HG03196 (cell line): ENCODE results near the gene SPINT2.

ENCODE experiments used
- ATAC-seq: cut with Tn5 transposase; IDR thresholded peaks from one replicate; pipeline ENCODE4 v1.9.1; 2021; ENCODE audit not compliant: unreplicated experiment

SPINT2 gene

DNA sequence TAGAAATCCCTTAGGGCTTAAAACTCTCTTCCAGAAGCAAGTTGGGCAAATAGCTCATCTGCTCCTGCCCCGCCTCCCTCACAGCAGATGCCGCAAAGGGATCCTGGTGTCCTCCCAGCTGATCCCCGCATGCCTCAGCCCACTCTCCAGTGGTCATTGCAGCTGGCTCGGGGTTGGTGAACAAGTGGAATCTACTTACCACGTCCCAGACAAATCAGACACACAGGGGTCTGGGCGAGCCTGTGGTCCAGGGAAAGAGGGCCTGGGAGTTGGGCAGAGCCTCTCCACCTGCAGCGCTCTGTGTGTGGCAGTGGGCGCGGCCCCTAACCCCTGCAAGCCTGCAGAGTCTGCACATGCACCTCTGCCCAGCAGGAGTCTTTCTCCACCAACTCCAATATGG, 28.9 kb downstream of the SPINT2 start:
- ATAC-seq: no peak

DNA sequence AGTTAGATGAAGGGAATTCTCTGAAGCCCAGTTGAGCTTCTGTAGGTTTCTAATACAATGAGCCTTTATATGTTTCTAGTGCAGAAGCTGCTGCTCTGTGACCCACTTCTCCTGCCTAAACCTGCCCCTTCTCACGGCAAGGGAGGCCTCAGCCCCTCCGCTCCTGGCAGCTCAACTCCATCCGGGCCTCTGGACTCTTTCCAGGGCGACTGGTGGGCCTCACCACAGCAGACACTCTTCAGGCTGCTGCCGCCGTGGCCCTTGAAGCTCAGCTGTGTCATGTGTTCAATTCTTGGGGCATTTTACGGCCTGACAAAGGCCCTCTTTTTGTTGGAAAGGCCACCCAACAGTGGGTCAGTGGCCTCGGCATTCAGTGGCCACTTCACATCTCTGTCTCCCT, 29.7 kb downstream of the SPINT2 start:
- ATAC-seq: no peak

DNA sequence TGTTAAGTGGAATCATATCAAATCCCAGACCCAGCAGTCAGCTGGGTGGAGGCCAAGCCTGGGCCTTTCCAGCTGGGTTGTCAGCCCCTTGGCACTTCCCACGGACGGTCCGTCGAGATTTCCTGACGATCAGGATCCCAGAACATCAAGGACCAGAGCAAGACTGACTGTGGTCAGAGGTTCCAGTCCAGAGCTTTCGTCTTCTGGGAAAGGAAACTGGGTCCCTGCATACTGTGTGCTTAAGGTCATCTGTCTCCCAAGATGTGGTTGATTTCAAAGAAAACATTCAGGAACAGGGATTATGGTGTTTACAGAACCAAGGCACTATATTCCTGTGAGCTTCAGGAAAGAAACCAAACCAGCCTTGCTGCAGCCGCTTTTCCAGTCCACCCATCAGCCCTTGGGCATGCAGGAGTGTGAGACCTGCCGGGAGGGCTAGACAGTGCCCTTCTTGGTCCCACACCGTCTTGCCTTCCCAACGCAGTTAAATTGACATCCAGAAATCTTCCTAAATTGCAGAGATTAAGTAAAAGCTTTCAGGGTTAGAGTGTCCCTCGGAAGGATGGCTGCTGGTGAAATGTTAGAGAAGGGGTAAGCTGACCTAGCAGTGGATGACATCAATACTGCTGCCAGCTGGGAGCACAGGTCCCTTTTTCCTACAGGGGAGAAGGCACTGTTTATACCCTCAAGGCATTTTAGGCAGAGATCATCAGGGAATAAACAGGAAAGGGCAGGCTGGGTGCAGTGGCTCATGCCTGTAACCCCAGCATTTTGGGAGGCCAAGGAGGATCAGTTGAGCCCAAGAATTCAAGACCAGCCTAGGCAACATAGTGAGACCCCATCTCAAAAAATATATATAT, 34.7 kb downstream of the SPINT2 start:
- ATAC-seq: no peak

DNA sequence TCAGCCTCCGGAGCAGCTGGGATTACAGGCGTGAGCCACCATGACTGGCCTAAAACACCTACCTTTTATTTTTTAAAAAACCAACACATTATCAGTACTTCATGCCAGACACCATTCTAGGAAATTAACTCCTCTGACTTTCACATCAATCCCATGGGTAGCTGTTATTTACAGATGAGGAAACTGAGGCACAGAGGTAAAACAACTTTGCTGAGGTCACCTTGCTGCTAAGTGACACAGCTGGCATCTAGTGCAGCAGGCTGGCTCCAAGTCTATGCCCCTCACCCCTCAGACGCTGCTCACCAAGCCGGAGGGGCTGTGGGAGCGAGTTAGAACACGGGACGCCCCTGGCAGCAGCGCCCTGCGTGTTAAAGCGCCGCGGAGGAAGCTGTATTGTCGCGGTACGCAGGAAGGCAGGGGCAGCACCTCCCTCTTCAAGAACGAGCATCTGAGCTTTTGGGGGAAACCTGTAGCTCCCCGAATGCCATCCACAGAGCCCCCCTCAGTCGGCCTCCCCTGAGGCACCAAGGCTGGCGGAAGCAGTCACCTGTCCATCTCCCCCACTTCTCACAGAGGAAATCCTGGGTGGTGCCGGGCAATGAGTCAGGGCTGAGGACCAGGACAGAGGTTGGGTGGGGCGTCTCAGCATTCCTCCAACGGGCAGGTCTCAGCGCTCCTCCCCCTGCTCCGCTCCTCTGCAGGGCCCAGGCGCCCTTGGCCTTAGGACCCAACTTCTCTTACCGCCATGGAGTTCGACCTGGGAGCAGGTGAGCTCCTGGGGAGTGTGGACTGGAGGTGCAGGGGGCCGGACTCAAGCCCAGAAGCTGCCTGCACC, 39.4 kb downstream of the SPINT2 start, which contains the start of gene C19orf33:
C19orf33 (plus strand) TSS at position 735 of the 835 bp plus-strand sequence; CDS start at position 746, 11 bp downstream.
- ATAC-seq: no peak

DNA sequence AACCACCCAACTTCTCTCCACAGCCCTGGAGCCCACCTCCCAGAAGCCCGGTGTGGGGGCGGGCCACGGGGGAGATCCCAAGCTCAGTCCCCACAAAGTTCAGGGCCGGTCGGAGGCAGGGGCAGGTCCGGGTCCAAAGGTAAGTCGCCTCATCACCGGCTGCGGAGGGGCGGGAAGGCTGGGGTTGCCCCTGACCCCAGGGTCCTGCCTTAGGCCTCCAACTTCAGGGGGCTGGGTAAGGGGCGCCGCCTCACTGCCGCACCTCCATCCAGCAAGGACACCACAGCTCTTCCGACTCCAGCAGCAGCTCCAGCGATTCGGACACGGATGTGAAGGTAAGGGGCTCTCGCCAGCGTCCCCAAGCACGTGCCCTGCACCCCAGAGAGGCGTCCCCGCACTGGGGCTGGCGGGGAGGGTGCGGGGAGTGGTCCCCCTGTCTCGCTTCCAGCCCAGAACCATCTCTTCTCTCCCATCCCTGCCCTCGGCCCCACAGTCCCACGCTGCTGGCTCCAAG, 40.0 kb downstream of the SPINT2 start:
- ATAC-seq: no peak

DNA sequence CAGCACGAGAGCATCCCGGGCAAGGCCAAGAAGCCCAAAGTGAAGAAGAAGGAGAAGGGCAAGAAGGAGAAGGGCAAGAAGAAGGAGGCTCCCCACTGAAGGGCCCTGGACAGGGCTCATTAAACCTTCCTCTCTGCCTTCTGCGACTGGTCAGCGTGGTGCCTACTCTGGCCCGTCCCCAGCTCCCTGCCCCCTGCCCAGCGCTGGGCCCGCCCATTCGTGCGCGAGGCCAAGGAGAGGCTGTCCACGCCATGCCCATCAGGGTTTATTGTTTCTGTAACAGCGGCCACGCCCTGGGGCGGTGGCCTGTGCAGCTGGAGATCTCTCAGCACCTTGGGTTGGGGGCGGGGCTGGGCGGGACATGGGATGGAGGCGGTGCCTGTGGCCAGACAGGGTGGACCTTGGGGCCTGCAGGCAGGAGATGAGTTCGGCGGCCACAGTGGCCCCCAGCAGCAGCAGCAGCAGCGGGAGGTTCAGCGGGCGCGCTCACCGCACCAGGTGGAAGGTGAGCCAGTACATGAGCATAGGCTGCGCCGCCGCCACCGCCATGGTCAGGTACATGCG, 40.6 kb downstream of the SPINT2 start:
- ATAC-seq: no peak

DNA sequence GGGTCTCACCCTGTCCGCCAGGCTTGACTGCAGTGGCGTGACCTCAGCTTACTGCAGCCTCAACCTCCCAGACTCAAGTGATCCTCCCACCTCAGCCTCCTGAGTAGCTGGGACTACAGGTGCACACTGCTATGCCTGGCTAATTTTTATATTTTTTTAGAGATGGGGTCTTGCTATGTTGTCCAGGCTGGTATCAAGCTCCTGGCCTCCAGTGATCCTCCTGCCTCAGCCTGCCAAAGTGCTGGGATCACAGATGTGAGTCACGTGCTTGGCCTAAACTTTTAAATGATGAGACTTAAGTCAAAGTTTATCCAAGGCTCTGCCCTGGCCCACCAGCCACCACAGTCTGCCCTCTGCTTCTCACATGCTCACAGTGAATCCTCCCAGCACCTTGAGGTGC, 41.9 kb downstream of the SPINT2 start:
- ATAC-seq: no peak

DNA sequence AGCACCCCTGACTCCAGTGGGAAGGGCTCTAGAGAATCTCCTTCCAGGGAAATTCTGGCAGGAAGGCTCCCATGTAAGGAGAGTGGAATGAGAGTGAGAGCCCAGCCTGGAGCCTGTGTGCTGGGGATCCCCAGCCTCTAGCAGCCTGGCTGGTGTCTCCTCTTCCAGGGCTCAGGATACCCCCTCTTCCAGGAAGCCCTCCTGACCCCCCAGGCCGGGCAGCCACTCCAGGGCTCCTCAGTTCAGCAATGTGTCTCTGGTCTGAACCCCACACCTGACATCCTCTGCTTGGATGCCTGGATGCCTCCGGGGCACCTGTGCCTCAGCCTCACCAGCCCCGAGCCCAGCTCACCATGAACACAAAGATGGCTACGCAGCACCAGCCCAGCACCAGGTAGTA, 42.7 kb downstream of the SPINT2 start:
- no peak for ATAC-seq

DNA sequence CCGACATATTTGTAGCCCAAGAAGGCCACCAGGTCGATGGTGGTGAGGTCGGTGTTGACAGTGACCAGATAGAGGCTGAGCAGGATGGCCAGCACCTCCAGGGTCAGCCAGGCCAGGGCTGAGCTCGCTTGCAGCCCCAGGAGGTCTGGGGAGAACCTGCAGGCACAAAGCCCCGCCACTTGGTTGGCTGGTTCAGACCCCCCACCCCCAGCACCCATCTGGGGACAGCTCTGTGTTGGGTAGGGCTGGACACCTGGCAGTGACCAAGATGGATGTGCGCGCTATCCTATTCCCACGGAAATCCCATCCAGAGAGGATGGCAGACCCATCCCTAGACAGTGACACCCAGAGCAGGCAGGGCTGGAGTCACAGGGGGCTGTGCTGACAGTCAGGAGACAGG, 43.2 kb downstream of the SPINT2 start:
- ATAC-seq: no peak

DNA sequence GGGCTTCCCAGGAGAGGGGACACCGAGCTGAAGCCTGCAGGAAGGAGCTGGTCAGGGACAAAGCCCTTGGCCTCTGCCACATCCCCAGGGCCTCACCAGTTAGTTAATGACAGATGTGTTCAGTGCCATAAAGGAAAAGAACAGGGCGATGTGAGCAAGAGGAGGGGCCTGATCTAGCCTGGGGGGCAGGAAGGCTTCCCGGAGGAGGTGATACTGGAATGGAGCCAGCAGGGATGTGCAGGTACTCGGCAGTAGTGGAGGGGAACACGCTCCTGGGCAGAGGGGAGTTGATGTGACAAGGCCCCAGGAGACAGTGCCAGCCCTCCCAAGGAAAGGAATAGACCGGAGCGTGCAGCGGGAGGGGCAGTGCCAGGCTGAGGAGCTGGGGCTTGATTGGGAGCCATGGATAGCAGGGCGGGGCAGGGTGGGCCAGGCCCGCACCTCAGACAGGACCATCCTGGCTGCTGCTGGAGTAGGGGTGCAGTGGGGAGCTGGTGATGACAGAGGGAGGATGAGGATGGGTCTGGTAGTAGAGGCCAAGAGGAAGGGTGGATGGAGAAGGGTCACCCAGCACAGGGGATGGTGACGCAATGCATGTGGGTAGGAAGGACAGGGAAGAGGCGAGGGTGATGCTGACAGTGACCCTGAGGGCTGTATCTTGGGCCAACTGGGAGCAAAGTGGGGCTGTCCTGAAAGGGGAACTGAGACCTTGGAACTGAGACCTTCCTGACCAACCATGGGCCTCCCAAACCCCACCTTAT, 43.8 kb downstream of the SPINT2 start:
- ATAC-seq: no peak

DNA sequence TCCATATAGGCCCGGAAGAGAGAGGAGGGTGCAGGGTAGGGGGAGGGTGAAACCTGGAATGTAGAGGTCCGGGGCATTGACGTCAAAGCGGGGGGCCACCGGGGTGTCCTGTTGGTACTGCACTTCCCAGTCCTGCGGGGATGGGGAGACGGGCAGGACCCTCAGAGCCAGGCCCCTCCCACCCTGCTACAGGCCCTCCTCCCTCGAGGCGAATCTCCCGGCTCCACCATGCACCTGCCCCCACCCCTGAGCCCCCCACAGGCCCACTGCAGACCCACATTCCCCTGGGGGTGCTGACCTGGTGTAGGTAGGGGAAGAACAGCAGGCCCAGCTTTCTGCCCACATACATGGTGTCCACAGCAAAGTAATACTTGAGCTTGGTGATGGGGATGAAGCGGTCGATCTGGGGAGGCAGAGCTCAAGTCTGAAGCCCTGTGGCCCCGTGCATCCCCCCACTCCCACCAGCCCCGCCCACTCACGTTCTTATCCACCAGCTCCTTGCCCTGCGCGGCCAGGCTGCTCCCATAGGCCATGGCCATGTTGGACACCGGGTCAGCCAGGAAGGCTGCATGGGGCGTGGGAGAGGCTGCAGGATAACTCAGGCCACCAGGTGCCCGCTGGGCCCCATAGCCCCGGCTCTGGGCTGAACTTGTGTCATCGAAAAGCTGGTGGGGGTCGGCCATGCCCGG, 44.7 kb downstream of the SPINT2 start:
- ATAC-seq: no peak

DNA sequence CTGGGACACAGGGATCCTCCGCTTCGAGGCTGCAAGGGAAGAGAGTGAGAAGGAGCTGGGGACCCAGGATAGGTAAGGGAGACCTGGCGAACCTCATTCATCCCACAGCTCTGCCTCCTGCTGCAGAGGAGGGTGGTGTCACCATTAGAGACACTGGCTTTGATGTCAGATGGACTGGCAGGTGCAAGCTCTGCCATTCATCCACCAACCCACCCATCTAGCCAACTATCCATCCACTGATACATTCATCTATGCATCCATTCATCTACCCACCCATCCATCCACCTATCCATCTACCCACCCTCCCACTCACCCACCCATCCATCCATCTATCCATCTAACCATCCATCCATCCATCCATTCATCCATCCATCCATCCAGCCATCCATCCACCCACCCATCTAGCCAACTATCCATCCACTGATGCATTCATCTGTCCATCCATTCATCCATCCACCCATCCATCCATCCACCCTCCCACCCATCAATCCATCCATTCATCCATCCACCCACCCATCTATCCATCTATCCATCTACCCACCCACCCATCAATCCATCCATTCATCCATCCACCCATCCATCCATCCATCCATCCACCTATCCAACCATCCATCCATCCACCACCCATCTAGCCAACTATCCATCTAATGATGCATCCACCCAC, 45.4 kb downstream of the SPINT2 start:
- no peak for ATAC-seq

DNA sequence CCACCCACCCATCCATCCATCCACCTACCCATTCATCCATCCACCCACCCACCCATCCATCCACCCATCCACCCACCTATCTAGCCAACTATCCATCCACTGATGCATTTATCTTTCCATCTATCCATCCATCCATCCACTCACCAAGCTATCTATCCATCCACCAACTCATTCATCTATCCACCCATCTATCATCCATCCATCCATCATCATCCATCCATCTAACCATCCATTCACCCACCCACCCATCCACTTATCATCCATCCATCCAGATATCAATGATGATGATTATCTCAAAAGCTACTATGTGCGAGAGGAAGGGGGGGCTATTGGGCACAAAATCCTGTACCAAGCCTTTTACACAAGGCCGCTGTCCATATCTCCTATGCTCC, 45.9 kb downstream of the SPINT2 start:
- no peak for ATAC-seq

DNA sequence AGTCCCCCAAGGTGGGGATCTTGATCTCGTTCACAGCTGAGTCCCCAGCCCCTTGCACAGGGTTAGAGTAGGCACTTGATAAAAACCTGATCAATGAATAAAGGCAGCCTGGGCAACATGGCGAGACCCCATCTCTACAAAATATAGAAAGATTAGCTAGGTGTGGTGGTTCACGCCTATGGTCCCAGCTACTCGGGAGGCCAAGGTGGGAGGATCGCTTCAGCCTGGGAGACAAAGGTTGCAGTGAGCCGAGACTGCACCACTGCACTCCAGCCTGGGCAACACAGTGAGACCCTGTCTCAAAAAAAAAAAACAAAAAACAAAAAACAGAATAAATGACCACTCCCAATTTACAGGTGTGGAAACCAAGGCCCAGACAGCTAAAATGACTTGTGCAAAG, 46.6 kb downstream of the SPINT2 start:
- no peak for ATAC-seq

DNA sequence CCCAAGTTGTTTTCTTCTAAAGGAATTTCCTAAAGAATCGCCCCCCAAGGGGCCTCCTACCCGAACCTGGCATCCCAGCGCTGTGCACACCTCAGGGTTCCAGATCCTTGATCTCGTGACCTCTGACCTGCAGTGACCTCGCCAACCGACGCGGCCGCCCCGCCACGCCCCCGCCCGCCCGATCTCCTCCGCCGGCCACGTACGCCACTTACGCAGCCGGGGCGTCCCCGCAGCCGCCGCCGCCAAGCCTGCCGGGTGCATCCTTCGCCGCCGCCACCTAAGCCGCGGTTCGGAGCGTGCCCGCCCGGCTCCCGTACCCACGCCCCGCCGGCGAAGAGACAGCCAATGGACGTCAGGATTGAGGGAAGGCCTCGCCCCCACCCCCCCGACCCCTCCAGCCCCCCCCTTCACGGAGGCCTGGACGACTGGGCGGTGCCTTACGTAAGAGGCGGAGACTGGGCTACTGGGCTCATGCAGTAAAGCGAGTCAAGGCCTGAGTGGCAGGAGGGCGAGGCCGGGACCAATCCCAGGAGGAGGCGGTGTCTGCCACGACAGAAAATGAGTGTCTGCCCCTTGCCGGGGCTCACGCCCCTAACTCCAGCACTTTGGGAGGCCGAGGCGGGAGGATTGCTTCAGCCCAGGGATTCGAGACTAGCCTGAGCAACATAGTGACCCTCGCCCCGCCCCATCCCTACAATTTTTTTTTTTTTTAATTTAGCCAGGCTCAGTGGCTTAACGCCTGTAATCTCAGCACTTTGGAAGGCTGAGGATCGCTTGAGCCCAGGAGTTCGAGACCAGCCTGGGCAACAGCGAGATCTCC, 51.5 kb downstream of the SPINT2 start, which contains the start of gene YIF1B:
YIF1B (minus strand) TSS at position 291 of the 820 bp plus-strand sequence; CDS start at position 261, 30 bp downstream.
- peak; percentile 81 for ATAC-seq

DNA sequence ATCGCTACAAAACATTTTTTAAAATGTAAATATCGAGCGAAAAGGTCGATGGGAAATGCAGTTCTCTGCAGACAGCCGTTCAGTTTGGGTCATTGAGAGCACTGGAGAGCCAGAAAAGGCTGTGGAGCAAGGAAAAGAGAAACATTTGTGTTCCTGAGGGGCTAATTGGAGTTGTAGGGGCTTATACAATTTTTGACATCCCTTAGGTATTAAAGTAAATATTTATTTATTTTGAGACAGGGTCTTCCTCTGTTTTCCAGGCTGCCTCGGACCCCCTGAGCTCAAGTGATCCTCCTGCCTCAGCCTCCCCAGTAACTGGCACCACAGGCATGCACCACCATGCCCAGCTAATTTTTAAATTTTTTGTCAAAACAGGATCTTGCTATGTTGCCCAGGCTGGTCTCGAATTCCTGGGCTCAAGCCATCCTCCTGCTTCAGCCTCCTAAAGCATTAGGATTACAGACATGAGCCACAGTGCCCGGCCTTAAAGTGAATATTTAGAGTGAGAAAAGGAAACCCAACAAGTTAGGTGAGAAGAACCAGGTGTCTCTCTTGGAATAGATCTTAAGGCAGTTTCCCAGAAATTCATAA, 52.2 kb downstream of the SPINT2 start:
- no peak for ATAC-seq

DNA sequence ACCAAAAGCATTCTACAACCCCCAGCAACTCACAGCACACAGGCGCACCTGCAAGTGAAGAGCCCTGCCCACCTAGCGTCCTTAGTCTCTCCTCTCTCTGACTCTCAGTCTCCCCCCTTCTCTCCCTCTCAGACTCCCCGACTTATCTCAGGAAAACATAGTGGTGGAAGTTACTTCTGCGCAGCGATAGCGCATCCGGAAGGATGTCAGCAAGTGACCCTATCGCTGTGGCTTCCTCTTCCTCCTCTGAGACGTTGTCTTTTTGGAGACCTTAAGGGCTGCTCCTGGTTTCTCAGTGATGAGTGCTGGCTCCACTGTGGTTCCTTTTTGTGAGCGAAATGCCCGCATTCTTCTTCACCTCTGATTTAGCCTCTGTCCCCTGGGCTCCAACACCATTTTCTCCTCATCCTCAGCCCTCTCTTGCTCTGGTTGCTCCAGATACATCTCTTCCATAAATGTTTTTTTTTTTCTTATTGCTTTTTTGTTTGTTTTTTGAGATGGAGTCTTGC, 52.8 kb downstream of the SPINT2 start:
- ATAC-seq: no peak

DNA sequence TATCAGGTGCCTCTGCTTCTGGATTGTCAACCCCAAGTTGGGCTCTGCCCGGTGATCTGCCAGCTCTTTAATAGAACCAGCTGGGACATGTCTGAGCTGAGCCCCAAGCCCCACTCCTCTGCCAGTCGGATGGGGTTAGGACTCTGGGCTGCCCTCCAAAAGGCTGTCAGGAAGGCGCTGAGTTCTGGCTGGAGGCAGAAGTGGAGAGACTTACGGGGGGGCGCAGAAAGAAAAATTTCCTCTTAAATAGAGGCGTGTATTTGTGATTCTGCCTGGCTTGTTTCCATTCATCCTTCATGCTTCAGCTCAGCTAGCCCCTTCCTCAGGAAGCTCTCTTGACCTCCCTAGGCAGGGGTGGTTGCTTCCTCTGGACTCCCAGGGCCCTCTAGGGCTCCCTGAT, 54.3 kb downstream of the SPINT2 start:
- ATAC-seq: no peak
